GM23248 (cell line): ENCODE data around the gene BICC1.

Source experiments
- EZH2 ChIP-seq: fragments of 200-600 bp; sonication (generic); IDR thresholded peaks from 2 replicates; pipeline ENCODE4 v1.6.1; 2018; ENCODE audit warnings: antibody characterized with exemption, mild to moderate bottlenecking; ENCODE audit not compliant: insufficient read depth, poor library complexity, severe bottlenecking
- EZH2phosphoT487 ChIP-seq: fragments of 200-600 bp; sonication (generic); IDR thresholded peaks from 2 replicates; pipeline ENCODE4 v1.6.1; 2018; ENCODE audit warnings: antibody characterized with exemption, moderate library complexity, mild to moderate bottlenecking, low read depth; ENCODE audit not compliant: insufficient read depth

DNA sequence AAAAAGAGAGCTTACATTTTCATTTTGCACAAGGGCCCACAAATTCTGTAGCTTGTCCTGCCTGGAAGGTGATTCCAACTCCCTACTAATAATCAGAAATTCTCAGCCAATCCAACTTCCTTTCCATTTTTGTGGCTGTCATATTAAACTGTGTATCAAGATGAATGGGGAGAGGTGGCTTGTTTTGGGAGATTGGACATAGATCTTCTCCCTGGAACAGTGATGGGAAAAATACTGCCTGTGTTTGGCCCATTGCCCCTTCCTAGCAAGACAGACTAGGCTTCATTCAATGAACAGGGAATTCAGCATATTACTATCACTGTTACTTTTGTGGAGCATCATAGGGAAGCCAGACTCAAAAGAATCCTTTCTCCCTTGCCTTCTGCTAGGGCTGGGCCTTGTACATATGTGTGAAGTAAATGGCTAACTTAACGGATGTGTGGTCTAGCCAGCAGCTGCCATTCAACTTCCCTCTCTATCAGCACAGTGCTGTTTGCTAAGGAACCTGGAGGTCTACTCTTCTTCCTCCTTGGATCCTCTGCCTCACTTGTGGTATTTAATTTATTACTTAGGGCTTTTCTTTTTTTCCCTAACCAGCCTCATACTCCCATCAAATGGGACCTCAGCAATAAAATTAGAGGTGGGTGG is 326.0 kb downstream of the BICC1 start:
- no peak for TF ChIP-seq EZH2phosphoT487
- no peak for TF ChIP-seq EZH2
